ENCODE measurements around the gene WDR86. TPM values are rescaled to one million over a fixed set of nuclear protein-coding genes. Genes with fewer than 3 reads are reported as not detected.

The WDR86 gene
- total and polyA plus RNA-seq, 2 experiments from 2014 or later: not detected

DNA sequence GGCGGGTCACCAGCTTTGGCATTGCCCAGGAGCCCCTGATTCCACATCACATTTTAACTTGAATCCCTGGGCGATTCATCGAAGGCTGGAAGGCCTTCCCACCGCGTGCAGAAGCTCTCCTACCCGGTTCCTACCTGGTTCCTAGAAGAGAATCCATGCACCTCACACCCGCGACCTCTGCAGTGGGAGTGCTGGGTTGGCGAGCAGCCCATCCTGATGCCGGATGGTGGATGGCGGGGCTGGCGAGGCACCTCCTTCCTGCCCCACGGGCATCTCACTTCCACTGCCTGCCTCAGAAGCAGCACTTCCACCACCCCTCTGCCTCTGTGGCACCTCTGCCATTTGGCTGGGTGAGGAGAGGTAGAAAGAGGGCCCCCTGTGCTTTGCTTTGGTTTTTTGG is 36.2 kb downstream of the WDR86 start:
- H3K27me3 ChIP-seq (replicated peaks; ENCODE audit: insufficient read depth): no peaks in the 10 kb centered on the region
- no peak overlapping the region for H3K4me3 ChIP-seq
- no peak overlapping the region for H2AFZ ChIP-seq
- H3K79me2 ChIP-seq (ENCODE audit: insufficient read depth): no peaks in the 10 kb centered on the region
- no peak for TF ChIP-seq EZH2phosphoT487 (IDR thresholded peaks at IDR 0.05; ENCODE audit: insufficient read depth, low read depth)
- DNase-seq: no peak
- no peaks in the 10 kb centered on the region for H3K4me1 ChIP-seq (ENCODE audit: insufficient read depth)
- peaks cover 9% of the 10 kb centered on the region for H3K36me3 ChIP-seq (ENCODE audit: low read depth)
- in situ Hi-C loops (cut with MboI): loop anchor here (25.0 kb wide), 1 partner anchor 389 kb away; no protein-coding TSS in a partner anchor
- no peaks in the 10 kb centered on the region for H3K9me2 ChIP-seq (ENCODE audit: insufficient read depth)
- no peaks in the 10 kb centered on the region for H3F3A ChIP-seq (ENCODE audit: insufficient read depth)
- H4K20me1 ChIP-seq (ENCODE audit: insufficient read depth): no peaks in the 10 kb centered on the region
- H3K9ac ChIP-seq: no peak overlapping the region
- no peak overlapping the region for H3K4me2 ChIP-seq (ENCODE audit: unreplicated experiment)
- WGBS, 2 experiments (ENCODE audit: low coverage in 1 of 2, low lambda C conversion rate in 2 of 2, missing lambda C conversion rate in 2 of 2): 85 to 92% methylated on average over 13 of the region's 13 CpGs
- no peak overlapping the region for H3K27ac ChIP-seq
- no peaks in the 10 kb centered on the region for H3K9me3 ChIP-seq (ENCODE audit: low read depth)

DNA sequence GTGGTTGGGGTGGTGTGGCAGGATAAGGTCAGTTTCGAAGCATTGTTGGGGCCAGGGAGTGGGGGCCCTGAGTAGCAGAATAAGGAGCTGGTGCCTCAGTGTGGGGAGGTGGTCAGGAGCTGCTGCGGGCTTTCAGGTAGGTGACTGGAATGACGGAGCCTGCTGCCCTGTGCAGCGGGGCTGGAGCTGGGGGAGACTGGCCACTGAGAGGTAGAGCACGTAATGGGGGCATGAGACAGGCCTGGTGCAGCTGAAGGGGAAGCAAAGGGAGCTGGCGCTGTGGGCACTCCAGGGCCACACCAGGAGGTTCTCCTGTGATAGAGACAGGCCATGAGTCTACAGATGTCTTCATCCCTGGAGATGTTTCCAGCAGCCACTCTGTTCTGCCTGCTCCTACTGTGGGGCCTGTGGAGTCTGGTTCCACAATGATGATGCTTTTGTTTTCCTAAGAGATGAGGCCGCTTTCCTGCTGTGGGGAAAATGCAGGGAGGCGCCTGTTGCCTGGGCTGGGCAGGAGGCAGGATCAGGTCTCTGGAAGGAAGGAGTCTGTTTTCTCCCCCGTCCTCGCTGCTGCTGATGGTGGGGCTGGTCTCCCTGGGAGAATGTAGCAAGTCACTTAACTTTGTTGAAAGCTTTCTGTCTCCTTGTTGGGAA is 37.1 kb downstream of the WDR86 start:
- Histone ChIP-seq H3F3A (ENCODE audit: insufficient read depth) (peaks cover 2% of the 10 kb centered on the region; the same call in 1 of the 2 replicates), H3K27ac (no peak overlapping the region), H3K27me3 (replicated peaks; ENCODE audit: insufficient read depth) (no peaks in the 10 kb centered on the region), H3K9me3 (ENCODE audit: low read depth) (no peaks in the 10 kb centered on the region), H3K4me2 (ENCODE audit: unreplicated experiment) (no peak overlapping the region), H3K9ac (no peak overlapping the region), H3K4me3 (no peak overlapping the region), H3K4me1 (ENCODE audit: insufficient read depth) (peaks cover 6% of the 10 kb centered on the region), H4K20me1 (ENCODE audit: insufficient read depth) (no peaks in the 10 kb centered on the region), H3K9me2 (ENCODE audit: insufficient read depth) (no peaks in the 10 kb centered on the region), H3K79me2 (ENCODE audit: insufficient read depth) (no peaks in the 10 kb centered on the region), H2AFZ (no peak overlapping the region), H3K36me3 (ENCODE audit: low read depth) (peaks cover 10% of the 10 kb centered on the region)
- no peak for TF ChIP-seq EZH2phosphoT487 (IDR thresholded peaks at IDR 0.05; ENCODE audit: insufficient read depth, low read depth)
- no peak for TF ChIP-seq EZH2 (IDR thresholded peaks at IDR 0.05; ENCODE audit: insufficient read depth, poor library complexity, severe bottlenecking)
- DNase-seq: no peak
- 97% methylated on average over 10 of the region's 10 CpGs for WGBS, 2 experiments (ENCODE audit: low coverage in 1 of 2, low lambda C conversion rate in 2 of 2, missing lambda C conversion rate in 2 of 2)
- in situ Hi-C loops (cut with MboI): loop anchor here (25.0 kb wide), 1 partner anchor 390 kb away; no protein-coding TSS in a partner anchor

DNA sequence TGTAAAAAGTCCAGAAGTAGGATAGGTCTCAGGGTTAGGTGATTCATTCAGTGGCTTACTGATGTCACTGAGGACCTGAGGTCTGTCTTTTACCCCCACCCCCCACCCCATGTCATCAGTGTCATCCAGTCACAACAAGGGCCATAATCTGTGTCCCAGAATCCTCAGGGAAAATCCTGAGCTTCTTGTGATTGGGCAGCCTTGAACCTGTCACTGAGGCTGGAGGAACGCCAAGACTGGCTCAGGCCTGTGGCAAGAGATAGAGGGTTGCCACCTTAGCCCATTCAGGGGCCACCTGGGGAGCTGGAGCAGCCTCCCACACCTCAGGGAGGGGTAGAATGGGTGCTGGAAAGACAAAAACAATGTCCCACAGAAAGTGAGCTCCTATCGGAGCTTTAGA is 38.6 kb downstream of the WDR86 start:
- no peak overlapping the region for H2AFZ ChIP-seq
- 94 to 96% methylated on average over 2 of the region's 2 CpGs for WGBS, 2 experiments (ENCODE audit: low coverage in 1 of 2, low lambda C conversion rate in 2 of 2, missing lambda C conversion rate in 2 of 2)
- in situ Hi-C loops (cut with MboI): loop anchor here (25.0 kb wide), 1 partner anchor 391 kb away; no protein-coding TSS in a partner anchor

DNA sequence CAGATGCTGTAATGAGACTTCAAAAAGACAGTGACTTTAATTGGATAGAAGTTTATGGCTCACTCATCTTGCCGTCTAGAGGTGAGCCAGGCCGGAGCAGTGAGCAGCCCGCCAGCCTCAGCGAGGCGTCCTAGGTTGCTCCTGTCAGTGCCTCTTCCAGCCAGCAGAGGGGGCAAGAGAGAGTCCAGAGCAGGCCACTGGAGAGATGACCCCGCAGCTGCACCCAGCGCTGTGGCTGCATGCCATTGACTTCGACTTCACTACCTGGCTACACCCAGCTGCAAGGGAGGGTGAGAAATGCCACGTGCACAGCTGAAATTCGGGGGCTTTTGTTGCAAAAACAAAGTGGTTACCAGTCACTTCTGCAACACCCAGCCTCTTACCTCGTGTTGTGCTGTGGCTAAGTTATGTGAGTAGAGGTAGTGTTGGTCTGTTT is 41.7 kb downstream of the WDR86 start:
- H3K9ac ChIP-seq: no peak overlapping the region
- TF ChIP-seq EZH2 (IDR thresholded peaks at IDR 0.05; ENCODE audit: insufficient read depth, poor library complexity, severe bottlenecking): no peak
- no peak for TF ChIP-seq EZH2phosphoT487 (IDR thresholded peaks at IDR 0.05; ENCODE audit: insufficient read depth, low read depth)
- no peak overlapping the region for H3K4me3 ChIP-seq
- H3K27me3 ChIP-seq (replicated peaks; ENCODE audit: insufficient read depth): no peaks in the 10 kb centered on the region
- peak; percentile 83 for DNase-seq
- peaks cover 29% of the 10 kb centered on the region for H3K4me1 ChIP-seq (ENCODE audit: insufficient read depth)
- H3K79me2 ChIP-seq (ENCODE audit: insufficient read depth): no peaks in the 10 kb centered on the region
- H3K36me3 ChIP-seq (ENCODE audit: low read depth): peaks cover 10% of the 10 kb centered on the region
- no peaks in the 10 kb centered on the region for H3K9me3 ChIP-seq (ENCODE audit: low read depth)
- H3K9me2 ChIP-seq (ENCODE audit: insufficient read depth): no peaks in the 10 kb centered on the region
- no peak overlapping the region for H2AFZ ChIP-seq
- in situ Hi-C loops (cut with MboI): loop anchor here (5.0 to 25.0 kb wide), 2 partner anchors 79 to 394 kb away; no protein-coding TSS in a partner anchor
- H3K27ac ChIP-seq: no peak overlapping the region
- H3K4me2 ChIP-seq (ENCODE audit: unreplicated experiment): no peak overlapping the region
- H3F3A ChIP-seq (ENCODE audit: insufficient read depth): peaks cover 27% of the 10 kb centered on the region
- WGBS, 2 experiments (ENCODE audit: low coverage in 1 of 2, low lambda C conversion rate in 2 of 2, missing lambda C conversion rate in 2 of 2): 17 to 20% methylated on average over 11 of the region's 11 CpGs
- no peaks in the 10 kb centered on the region for H4K20me1 ChIP-seq (ENCODE audit: insufficient read depth)

More for the DNA sequence above, 38.6 kb downstream of the WDR86 start:
- Histone ChIP-seq H3K9me2 (ENCODE audit: insufficient read depth) (no peaks in the 10 kb centered on the region), H3K9ac (no peak overlapping the region), H3K36me3 (ENCODE audit: low read depth) (peaks cover 10% of the 10 kb centered on the region), H3K9me3 (ENCODE audit: low read depth) (no peaks in the 10 kb centered on the region), H3K4me1 (ENCODE audit: insufficient read depth) (peaks cover 19% of the 10 kb centered on the region), H4K20me1 (ENCODE audit: insufficient read depth) (no peaks in the 10 kb centered on the region), H3K4me2 (ENCODE audit: unreplicated experiment) (no peak overlapping the region), H3F3A (ENCODE audit: insufficient read depth) (peaks cover 16% of the 10 kb centered on the region), H3K4me3 (no peak overlapping the region), H3K27ac (no peak overlapping the region), H3K79me2 (ENCODE audit: insufficient read depth) (no peaks in the 10 kb centered on the region), H3K27me3 (replicated peaks; ENCODE audit: insufficient read depth) (no peaks in the 10 kb centered on the region)
- TF ChIP-seq EZH2phosphoT487 (IDR thresholded peaks at IDR 0.05; ENCODE audit: insufficient read depth, low read depth): no peak
- TF ChIP-seq EZH2 (IDR thresholded peaks at IDR 0.05; ENCODE audit: insufficient read depth, poor library complexity, severe bottlenecking): no peak
- no peak for DNase-seq
